HG03442 (cell line): ENCODE data around the gene CALR3.
"Not testable (repeated sequence)": the region's sequence is repeated elsewhere in the genome, so short reads cannot be mapped to it uniquely, and the experiment has no call there.

Experiments
- ATAC-seq: cut with Tn5 transposase; IDR thresholded peaks from one replicate; pipeline ENCODE4 v1.9.1; 2021; ENCODE audit warnings: mild to moderate bottlenecking, moderate library complexity; ENCODE audit not compliant: unreplicated experiment

Gene CALR3

DNA sequence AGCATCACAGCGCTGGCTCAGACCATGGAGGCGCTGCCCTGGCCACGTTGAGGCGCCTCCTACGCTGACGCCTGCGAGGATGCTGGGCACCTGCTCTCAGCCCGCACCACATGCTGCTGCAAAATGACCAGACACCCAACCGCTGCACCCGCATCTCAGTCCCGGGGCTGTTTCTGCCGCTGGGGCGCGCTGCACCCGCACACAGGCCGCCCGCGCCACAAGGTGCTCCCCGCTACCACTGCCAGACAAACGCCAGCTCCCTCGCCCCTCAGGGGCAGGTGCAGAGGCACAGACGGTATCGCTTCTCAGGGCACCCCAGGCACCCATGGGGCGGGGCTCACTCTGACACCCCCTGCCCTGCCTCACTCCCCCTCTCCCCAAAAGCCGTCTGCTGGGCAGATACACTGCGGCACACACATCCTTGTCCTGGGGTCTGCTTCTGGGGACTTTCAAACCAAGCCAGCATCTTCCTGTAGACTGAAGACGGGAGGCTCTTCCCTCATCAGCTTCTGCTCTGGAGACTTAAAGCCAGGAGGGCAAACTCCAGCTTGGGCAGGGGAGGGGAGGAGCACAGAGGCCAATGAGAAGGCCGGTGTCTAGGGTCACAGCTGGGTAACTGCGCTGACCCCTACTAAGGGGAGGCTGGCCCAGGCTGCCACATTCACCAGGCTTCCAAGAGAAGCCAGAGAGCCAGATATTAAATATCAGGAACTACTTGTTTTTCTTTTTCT, 29.9 kb upstream of the CALR3 start:
- no peak for ATAC-seq

DNA sequence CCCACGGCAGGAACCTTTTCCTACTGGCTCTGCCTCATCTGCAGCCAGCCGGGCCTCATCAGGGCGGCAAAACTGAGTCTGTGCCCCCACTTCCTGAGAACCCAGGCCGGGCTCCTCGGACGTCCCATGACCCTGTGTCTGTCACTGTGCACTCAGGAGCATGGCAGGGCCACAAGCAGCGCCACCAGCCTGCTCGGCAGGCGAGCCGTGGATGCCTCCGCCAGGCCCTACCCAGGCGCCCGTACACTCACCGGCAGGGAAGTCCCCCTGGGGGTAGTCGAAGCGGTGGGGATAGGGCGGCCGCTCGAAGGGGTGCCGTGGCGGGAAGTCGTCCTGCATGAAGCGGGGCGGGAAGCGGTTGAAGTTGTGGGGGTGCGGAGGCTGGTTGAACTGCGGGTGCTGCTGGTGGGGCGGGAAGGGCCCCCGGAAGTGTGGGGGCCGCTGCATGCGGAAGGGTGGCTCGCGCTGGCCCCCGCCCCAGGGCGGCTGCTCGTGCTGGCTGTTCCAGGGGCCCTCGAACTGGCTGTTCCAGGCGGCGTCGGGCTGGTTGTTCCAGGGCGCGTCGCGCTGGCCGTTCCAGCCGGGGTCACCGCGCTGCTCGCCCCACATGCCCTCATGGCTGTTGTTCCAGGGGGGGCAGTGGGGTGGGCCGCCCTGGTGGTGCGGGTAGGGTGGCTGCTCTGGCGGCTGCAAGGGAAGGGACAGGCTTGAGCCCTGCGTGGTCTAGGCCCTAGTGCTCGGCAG, 29.2 kb upstream of the CALR3 start:
- no peak for ATAC-seq

DNA sequence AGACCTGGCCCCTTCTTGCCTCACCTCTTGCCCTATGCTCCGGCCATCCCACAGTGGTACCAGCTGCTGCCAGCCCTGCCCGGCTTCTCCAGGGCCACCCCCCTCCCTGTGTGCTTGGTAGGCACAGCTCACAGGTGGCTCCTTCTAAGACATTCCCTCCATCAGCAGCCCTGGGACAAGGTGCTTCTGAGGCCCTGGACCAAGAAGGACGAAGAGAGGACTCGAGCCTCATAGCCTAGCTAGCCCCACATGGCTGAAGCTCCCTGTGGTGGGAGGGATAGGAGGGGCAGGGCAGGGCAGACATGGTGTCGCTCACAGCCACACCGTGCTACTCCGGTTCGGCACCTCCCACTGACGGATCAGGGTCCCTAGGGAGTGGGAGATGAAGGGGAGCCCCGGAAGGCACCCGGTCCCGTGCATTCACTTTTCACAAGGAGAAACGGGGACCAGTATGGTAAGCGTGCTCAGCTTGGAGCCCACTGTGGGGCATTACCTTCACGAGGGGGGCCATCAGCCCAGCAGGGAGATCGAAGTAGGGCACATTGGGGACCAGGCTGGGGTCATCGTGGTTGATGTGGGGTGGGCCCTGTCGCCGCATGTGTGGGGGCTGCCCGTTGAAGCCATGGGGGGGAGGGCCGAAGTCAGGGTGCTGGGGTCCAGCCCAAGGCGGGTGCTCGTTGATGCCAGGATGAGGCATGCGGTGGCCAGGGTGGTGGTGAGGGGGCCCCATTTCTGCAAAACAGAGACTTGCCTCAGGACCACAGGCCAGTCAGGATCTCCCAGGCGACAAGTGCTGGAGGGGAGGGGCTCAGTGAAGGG, 26.8 kb upstream of the CALR3 start:
- ATAC-seq: no peak

DNA sequence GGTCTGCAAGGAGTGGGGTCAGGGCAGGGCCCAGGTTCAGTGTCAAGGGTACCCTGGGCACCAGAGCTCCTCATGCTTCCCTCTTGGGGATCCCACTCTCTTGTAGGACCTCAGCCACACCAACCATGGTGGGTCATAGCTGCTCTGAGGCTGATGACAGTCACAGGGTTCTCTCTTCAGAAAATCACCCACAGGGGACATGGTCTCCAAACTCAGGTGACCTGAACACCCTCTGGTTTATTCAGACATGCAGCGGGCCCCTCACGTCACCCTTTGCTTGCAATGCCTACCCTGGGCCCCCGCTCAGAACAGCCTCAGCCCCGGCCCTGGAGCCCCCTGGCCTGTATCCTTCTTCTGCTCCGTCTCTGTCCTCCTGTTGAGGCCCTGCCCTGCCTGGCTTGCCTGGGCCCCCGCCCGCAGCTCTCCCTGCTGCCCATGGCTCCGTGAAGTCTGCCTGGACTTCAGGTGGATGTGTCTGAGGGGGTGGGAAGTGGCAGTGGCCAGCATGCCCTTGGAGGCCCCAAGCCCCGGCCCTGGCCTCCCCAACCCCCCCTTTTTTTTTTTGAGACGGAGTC, 25.8 kb upstream of the CALR3 start:
- ATAC-seq: no peak

DNA sequence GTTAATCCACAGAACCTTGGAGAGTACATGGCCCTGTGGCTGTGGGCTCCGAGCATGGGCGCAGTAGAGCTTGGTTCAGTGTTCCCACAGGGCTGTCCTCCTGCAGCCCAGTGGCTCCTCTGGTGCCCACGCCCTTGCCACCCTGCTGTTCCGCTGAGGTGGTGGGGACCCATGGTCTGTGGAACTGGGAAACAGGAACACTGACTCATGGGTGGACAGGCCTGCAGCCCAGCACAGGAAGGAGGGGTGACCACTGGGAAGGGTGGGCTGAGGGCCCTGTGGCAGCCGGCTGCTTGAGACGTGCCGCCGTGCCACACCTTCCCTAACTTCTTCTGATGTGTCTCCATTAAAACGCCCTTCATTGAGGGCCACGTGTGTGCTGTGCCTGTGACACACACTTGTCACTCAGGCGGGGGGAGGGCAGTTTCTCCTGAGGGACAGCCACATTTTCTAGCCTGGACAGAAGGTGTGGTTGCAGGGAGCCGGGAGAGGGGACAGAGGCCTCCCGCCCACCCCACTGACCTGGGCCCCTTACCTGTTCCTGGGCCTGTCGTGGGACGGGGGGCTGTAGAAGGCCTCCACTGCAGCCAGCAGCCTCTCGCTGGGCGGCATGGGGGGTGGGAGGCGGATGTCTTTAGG, 25.1 kb upstream of the CALR3 start:
- ATAC-seq: no peak

DNA sequence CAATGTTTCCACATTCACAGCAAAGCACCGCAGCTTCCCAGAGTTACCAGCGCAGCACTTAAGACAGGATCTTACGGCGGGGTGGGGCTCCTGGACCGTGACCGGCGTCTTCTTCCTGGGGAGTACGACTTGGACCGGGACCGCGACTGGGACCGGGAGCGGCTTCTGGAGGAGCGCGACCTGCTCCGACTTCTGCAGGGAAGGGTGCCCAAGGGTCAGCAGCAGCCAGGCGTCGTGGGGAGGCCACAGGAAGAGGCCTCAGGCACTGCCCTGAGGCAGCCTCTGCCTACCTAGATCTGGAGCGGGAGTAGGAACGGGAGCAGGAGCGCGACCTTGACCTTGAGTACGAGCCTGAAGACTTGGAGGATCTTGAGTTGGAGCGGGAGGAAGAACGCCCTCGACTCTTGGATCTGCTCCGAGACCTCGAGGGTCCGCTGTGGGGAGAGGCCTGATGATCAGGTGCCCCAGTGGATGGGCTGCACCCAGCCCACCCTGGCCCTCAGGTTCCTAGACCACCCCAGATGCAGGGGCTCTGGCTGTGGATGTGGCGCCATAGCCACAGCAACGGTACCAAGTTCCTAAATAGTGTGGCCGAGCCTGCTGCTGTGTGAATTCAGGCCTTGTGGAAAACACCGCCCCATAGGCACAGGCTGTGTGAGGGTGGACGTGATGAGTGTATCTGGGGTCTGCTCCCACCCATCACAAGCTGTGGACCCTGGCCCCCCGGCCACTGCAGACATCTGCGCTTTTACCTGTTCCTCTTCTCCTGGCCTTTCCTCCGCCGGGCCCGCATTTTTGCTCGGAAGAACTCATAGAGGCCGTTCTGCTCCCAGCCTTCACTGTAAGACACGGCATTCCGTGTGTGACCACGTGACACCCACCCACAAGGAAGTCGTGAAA, 24.4 kb upstream of the CALR3 start:
- ATAC-seq: no peak

DNA sequence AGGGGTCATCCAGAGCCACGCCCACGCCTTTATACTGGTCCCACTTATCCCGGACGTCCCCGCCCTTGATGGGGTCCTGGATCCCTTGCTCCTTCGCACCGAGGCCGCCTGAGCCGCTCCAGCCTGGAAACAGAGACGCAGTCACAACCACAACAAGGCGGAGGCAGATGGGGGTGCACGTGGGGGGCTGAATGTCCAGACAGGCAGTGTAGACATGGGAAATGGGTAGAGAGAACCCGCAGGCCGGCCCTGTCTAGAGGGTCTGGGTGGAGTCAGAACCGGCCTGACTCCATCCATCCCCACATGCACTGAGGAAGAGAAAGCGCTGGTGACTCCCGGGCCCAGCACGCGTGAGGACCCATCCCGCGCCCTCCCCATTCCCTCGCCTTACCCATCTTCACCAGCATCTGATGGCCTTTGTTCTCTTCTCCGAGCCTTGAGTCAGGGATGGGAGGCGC, 23.3 kb upstream of the CALR3 start:
- no peak for ATAC-seq

DNA sequence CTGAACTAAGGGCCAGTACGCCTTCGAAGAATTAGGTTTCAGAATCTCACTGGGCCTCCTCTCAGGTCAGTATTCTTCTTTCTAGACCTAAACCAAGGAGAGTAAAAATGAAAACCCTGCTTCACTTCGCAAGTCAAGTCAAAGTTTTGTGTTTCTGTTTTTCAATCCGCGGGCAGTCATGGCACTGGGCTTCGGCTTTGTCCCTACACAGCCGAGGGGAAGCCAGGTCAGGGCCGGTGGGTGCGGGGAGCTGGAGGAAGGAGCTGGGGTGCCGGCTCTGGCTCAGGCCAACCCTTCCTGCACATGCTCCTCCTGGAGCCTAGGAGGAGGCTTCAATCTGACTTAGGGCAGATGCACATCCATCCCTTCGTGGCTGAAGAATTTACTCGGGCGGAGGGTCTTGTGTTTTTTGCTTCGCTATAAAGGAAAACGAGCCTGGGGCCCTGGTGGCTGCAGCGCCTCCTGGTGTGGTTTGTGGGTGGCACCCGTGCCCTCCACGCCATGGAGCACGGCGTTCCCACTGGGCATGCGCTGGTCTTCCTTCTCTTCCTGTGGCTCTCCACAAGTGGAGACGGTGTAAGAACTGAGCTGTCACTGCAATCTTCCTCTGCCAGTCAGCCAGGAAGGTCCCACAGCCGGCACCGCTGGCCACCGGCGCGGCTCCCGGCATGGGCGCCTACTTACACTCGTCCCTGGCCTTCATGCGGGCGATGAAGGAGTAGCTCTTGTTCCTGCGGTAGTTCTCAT, 22.7 kb upstream of the CALR3 start:
- ATAC-seq: no peak

DNA sequence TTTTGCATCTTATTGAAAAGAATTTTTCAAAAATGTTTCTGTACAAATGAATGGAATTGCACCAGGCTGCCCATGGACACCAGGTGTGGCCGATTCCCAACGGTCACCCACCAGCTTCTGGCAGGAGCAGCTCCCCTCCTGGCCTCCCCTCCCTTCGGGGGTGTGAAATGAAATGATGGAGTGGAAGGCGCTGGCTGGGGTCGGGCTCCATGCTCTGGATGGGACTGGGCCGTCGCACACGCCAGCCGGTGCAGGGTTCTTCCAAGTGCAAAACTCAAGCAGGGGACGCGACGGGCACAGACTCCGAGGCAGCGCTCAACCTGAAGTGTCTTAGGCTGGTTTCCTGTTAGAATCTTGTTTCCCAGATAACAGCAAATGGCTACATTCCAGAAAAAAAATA, 22.1 kb upstream of the CALR3 start:
- no peak for ATAC-seq

DNA sequence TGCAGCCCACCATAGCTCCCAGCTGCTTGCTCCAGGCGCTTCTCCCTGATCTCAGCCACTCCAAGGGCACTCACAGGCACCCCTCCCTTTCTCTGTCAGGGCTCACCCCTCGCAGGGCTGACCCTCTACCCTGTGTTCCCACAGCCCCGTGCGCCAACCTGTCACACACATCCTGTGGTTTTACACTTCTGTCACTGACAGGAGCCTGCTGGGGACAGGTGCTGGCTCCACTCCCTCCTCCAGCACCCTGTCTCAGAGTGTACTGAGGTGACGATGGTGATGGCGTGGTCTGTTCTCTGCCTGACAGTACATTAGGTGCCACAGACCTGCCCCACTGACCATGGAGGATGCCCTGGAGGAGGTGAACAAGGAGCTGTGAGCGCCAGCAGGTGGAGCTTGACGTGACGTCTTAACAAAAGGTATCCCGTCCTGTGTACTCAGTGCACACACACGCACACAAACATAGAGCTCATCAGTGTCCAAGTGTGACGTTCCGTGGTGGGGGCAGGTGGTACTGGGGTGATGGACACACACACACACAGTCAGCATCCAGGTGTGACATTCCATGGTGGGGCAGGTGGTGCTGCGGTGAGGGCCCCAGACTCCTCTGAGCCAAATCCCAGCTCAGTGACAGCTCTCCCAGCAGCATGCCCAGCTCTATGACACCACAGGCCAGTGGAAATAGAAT, 21.1 kb upstream of the CALR3 start:
- ATAC-seq: no peak

DNA sequence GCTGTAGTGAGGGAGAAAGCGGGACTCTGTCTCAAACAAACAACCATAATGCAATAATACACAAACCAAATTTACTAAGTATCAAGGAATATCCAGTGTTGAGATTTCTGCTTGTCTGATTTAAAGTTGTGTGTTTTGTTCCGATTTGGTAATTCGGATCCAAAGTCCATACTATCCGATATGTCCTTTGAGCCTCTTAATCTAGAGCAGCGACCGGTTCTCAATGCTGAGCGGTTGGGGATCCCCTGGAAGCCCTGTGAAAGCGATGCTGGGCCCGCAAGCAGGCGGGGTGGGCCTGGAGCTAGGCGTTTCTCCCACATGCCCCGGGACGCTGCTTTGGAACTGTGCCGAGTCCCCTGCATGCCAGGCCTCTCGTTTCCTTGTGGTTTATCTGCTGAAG, 20.4 kb upstream of the CALR3 start:
- ATAC-seq: no peak

DNA sequence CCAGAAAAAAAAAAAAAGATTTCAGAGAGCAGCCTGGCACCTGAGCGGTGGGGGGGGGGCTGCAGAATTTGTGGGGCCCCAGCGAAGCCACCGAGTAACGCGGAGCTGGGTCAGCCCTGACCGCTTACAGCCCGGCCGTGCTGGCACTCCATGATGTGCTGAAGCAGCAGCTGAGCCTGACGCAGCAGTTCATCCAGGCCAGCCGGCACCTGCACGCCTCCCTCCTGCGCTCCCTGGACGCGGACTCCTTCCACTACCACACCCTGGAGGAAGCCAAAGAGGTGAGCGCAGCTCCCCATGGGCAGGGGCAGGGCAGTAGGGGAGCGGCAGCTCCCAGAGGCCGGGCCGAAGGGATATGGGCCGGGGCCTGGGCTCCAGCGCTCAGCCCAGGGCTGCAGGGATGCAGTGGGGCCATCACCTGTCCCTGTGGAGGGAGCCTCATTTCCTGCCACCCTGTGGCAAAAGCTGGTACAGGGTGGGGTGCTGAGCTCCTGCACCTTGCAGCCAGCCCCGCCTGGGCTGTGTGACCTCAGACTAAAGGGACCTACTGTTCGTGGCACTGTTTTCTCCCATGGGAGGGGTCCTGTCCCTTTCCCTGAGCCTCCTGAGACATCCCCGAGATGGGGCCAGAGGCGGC, 18.5 kb upstream of the CALR3 start:
- ATAC-seq: no peak

DNA sequence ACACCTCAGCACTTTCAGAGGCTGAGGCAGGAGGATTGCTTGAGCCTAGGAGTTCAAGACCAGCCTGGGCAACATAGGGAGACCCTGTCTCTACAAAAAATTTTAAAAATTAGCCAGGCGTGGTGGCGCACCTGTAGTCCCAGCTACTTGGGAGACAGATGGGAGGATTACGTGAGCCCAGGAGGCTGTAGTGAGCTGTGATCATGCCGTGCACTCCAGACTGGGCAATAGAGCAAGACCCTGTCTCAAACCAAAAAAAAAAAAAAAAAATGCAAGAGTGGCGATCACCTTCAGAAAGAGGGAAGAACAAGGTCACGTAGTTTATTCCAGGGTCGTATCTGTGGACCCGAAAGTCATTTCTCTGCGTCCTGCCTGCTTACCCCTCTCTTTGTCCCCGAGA, 16.6 kb upstream of the CALR3 start:
- not testable (repeated sequence) for ATAC-seq

DNA sequence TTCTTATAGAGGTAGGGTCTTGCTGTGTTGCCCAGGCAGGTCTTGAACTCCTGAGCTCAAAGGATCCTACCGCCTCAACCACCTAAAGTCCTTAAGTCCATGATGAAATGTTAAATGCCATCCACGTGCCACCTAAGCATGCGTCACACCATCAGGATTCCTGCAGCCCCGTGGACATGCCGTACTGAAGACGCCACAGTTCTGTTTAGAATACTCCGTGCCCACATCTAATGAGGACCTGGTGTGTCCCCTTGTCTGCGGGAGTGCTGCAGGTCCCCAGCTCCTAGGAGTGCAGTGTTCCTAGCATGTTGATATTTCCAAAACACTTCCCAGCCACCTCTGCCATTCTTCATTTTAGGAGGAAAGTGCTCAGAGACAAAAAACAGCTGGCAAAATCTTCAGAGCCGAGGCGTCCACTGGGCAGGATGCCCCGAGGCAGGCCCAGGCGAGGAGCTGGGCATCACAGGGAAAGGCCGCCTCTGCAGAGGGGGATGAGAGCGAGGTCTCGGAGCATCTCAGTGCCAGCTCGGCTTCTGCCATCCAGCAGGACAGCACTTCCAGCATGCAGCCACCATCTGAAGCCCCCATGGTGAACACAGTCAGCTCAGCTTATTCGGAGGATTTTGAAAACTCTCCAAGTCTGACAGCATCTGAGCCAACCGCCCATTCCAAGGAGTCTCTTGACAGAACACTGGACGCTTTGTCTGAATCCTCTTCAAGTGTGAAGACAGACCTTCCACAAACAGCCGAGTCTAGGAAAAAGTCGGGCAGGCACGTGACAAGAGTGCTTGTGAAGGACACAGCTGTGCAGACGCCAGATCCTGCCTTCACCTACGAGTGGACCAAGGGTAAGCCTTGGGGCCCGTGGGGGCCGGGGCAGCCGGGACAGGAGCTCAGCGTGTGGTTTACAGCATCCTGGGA, 13.4 kb upstream of the CALR3 start:
- ATAC-seq: no peak

DNA sequence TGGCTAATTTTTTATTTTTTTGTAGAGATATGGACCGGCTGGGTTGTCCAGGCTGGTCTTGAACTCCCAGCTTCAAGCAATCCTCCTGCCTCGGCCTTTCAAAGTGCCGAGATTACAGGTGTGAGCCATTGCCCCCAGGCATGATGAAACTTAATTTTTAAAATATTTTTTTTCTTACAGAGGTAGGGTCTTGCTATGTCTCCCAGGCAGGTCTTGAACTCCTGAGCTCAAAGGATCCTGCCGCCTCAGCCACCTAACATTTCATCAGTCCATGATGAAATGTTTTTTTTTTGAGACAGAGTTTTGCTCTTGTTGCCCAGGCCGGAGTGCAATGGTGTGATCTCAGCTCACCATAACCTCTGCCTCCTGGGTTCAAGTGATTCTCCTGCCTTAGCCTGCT, 12.6 kb upstream of the CALR3 start:
- no peak for ATAC-seq

DNA sequence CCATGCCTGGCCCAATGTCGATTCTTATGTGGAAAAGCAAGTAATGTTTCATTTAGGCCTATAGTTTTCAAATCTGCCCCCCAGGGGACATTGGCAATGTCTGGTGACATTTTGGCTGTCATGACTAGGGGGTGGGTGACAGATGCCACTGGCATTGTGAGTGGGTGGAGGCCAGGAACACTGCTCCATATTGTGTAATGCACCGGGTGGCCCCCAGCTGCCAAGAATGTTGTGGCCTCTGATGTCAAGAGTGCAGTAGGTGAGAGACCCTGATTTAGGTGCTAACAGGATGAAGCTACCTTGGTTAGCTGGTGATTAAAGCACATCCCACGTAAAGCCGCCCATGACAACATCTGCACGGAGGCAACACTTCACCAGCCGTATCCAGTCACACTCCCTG, 11.0 kb upstream of the CALR3 start:
- ATAC-seq: no peak

DNA sequence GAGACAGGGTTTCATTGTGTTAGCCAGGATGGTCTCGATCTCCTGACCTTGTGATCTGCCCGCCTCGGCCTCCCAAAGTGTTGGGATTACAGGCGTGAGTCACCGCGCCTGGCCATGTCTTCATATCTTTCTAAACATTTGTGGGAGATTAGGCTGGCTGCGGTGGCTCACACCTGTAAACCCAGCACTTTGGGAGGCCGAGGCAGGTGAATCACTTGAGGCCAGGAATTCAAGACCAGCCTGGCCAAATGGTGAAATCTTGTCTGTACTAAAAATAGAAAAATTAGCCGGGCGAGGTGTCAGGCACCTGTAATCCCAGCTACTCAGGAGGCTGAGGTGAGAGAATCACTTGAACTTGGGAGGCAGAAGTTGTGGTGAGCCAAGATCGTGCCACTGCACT, 10.2 kb upstream of the CALR3 start:
- not testable (repeated sequence) for ATAC-seq
